OCI-LY1 (cell line): ENCODE results near the gene SLC18B1.

ENCODE experiments used
- CTCF ChIP-seq: fragments of 200-600 bp; sonication (generic), shearing (Covaris generic); IDR thresholded peaks from 2 replicates; pipeline ENCODE4 v1.5.1; 2017; ENCODE audit warnings: mild to moderate bottlenecking, antibody characterized with exemption, low read length, moderate library complexity, mixed read lengths
- EZH2 ChIP-seq: fragments of 200-600 bp; sonication (generic), shearing (Covaris generic); IDR thresholded peaks from 2 replicates; pipeline ENCODE4 v1.8.0; 2017; ENCODE audit warnings: borderline replicate concordance, mixed run types, mild to moderate bottlenecking, antibody characterized with exemption, low read length, moderate library complexity, mixed read lengths

- TF ChIP-seq CTCF (no peak), EZH2 (no peak)
These were observed 64.6 kb downstream of the SLC18B1 start for GRCh38 chr6:132733814-132734213.
